Ishikawa (cell line): ENCODE measurements around the gene HS6ST2.

Source experiments
- CEBPB ChIP-seq: IDR thresholded peaks from 2 replicates; pipeline ENCODE4 v1.6.1; 2012
- CREB1 ChIP-seq: IDR thresholded peaks from 2 replicates; pipeline ENCODE4 v1.6.1; 2012; ENCODE audit warnings: low read depth
- EGR1 ChIP-seq: IDR thresholded peaks from 2 replicates; pipeline ENCODE4 v1.6.1; 2012
- FOXM1 ChIP-seq: IDR thresholded peaks from 2 replicates; pipeline ENCODE4 v1.6.1; 2012; ENCODE audit warnings: low read depth, borderline replicate concordance
- RAD21 ChIP-seq: IDR thresholded peaks from 2 replicates; pipeline ENCODE4 v1.6.1; 2012; ENCODE audit warnings: low read depth
- TAF1 ChIP-seq: IDR thresholded peaks from 2 replicates; pipeline ENCODE4 v1.6.1; 2012; ENCODE audit warnings: low read depth, mild to moderate bottlenecking
- TCF12 ChIP-seq: IDR thresholded peaks from 2 replicates; pipeline ENCODE4 v1.6.1; 2012; ENCODE audit warnings: low read depth
- YY1 ChIP-seq: IDR thresholded peaks from 2 replicates; pipeline ENCODE4 v1.6.1; 2012; ENCODE audit warnings: low read depth
- ZBTB7A ChIP-seq: IDR thresholded peaks from 2 replicates; pipeline ENCODE4 v1.6.1; 2012; ENCODE audit warnings: low read depth
- TF ChIP-seq, protein P1 (sequence below): IDR thresholded peaks from 2 replicates; pipeline ENCODE4 v1.6.1; 2012; ENCODE audit warnings: low read depth, mild to moderate bottlenecking
- TF ChIP-seq, protein P2 (sequence below): IDR thresholded peaks from 2 replicates; pipeline ENCODE4 v1.6.1; 2012

DNA sequence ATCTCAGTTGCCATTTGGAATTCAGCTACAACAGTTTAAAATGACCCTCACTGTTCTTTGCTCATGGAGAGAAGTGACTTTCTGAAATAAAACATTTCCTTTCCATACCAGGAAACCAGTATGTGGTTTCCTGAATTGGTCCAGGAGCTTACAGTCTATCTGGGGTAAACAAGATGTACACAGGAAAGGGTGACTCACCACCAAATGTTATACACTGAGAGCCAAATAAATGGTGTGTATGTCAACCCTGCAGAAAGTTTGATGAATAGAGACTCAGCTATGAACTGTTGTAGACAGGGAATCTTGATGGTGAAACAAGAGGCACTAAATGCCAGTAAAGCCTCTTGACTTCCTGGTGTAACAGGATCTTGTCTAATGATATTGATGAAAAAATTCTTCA, 100.4 kb downstream of the HS6ST2 start:
- TF ChIP-seq, protein P1, sequence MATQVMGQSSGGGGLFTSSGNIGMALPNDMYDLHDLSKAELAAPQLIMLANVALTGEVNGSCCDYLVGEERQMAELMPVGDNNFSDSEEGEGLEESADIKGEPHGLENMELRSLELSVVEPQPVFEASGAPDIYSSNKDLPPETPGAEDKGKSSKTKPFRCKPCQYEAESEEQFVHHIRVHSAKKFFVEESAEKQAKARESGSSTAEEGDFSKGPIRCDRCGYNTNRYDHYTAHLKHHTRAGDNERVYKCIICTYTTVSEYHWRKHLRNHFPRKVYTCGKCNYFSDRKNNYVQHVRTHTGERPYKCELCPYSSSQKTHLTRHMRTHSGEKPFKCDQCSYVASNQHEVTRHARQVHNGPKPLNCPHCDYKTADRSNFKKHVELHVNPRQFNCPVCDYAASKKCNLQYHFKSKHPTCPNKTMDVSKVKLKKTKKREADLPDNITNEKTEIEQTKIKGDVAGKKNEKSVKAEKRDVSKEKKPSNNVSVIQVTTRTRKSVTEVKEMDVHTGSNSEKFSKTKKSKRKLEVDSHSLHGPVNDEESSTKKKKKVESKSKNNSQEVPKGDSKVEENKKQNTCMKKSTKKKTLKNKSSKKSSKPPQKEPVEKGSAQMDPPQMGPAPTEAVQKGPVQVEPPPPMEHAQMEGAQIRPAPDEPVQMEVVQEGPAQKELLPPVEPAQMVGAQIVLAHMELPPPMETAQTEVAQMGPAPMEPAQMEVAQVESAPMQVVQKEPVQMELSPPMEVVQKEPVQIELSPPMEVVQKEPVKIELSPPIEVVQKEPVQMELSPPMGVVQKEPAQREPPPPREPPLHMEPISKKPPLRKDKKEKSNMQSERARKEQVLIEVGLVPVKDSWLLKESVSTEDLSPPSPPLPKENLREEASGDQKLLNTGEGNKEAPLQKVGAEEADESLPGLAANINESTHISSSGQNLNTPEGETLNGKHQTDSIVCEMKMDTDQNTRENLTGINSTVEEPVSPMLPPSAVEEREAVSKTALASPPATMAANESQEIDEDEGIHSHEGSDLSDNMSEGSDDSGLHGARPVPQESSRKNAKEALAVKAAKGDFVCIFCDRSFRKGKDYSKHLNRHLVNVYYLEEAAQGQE = no peak
- TF ChIP-seq CREB1 (no peak), ZBTB7A (no peak), TCF12 (no peak), TAF1 (no peak), RAD21 (no peak), YY1 (no peak), FOXM1 (no peak), EGR1 (no peak), CEBPB (no peak)
- TF ChIP-seq, protein P2, sequence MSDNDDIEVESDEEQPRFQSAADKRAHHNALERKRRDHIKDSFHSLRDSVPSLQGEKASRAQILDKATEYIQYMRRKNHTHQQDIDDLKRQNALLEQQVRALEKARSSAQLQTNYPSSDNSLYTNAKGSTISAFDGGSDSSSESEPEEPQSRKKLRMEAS = no peak
